NCI-H1417 (cell line): ENCODE data around the gene TMEM248.
"Not testable (repeated sequence)": the region's sequence is repeated elsewhere in the genome, so short reads cannot be mapped to it uniquely, and the experiment has no call there.

Source experiments
- DNase-seq, 3 experiments: peaks; one replicate each; lab custom pipeline; 2025; lab: John Stamatoyannopoulos, UW

Gene TMEM248, protein sequence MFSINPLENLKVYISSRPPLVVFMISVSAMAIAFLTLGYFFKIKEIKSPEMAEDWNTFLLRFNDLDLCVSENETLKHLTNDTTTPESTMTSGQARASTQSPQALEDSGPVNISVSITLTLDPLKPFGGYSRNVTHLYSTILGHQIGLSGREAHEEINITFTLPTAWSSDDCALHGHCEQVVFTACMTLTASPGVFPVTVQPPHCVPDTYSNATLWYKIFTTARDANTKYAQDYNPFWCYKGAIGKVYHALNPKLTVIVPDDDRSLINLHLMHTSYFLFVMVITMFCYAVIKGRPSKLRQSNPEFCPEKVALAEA

DNA sequence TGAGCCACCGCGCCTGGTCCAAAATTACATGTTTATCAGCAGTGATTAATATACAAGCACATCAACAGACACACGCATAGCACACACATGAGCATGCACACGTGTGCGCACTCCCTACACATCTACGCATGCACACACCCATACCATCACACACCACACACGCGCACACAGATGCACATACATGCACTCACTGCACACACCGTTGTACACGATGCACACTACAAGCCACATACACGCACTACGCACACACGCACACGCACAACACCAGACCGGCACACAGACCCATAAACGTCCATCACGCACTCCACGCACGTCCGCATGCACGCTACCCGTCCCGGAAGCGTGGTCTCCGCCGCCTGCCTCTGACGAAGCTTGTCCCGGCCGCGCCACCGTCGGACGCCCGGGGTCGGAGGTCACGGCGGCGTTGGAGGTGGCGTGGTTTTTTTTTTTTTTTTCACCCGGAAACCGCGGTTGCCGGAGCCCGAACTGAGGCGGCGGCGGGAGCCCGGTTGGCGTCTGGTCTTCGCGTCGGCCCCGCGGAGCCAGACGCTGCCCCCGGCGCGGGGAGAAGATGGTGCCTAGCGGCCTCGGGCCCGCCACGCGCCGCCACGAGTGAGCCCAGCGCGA is at the start of gene TMEM248:
TMEM248 (plus strand) TSS at position 457 of the 627 bp plus-strand sequence. CDS start 20,641 bp downstream, outside the sequence.
- peak; percentile 89 to 94 (median 92) for DNase-seq

DNA sequence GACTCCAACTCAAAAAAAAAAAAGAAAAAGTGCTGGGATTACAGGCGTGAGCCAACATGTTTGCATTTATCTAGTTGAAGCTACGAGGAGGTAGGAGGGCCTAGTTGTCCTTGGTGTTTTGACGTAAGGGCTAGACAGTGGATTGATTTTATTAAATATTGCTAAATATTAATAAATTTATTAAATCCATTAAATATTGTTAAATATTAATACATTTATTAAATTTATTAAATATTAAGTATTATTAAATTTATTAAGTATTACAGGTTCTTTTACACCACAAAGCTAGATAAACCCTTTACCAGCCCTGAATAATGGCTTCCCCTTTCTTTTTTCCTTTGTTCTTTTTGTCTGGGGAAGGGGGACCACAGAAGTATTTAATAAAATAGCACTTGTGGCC is 47.5 kb upstream of the TMEM248 start:
- no peak for DNase-seq

DNA sequence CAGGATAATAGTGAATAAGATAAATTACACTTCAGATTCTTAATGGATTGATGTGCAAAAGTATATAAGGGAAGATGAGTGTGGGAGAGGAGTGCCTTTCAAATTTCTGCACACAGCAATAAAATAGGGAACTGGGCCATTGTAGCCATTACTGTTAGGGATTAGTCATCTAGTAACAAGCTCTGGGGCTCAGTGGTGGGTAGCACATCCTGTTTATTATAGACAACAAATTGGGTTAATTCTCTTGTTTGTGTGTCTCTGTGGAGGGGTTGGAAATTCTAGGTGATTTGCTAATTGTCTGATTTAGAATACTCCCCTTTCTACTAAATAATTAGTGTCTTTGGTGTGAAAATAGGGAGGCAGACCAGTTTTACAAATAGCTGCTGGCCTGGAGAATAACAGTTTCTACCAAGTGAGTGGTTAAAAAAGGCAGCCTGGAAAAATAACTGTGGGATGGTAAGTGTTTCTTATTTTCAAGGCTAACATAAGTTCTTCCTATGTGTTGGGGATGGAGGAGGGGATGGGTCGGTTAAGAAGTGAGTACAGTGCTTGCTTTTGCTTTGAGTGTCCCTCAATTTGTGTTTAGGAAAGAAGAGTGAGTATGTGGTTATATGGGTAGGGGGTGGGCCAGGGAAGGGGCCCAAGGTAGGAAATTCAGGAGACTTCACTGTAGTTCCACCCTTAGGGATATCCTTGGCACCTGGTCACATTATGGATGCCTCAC is 43.3 kb upstream of the TMEM248 start:
- DNase-seq = no peak

DNA sequence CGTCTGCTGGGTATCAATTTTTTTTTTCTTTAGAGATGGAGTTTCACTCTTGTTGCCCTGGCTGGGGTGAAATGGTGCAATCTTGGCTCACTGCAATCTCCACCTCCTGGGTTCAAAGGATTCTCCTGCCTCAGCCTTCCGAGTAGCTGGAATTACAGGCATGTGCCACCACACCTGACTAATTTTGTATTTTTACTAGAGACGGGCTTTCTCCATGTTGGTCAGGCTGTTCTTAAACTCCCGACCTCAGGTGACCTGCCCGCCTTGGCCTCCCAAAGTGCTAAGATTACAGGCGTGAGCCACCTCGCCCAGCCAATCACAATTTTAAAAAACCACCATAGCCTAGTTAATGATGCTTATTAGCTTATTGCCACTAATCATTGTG is 42.7 kb upstream of the TMEM248 start:
- DNase-seq = not testable (repeated sequence)

DNA sequence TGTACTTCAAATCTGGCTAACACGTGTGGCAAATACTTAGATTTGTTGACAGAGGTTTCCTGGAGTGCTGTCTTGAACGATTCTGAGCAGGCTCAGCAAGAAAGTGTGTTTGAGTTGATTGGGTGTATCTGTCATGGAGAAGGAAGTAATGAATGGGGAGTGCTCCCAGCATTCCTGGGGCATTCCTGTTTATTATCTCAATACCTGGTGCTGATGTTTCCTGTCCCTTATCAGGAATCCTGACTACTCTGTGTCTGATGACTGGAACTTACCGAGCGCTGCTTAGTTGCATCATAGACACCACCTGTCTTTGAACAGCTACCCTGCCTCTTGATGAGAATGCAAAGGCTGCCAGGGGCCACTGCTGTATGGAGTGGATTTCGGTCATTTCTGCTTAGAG is 41.0 kb upstream of the TMEM248 start:
- DNase-seq = peak in 1 of 3 experiments; percentile 60

DNA sequence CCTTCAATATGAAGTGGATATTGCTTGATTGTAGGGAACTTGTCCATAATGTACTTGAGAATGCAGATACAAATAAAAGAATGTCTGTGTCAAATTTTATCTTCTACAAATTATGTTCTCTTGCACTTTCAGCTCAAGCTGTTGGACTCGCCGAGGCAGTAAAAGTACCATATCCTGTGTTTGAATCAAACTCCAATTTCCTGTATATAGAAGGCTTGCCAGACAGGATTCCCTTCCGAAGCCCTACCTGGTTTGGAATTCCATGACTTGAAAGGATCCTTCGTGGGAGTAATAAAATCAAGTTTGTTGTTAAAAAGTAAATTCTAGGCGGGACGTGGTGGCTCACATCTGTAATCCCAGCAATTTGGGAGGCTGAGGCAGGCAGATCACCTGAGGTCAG is 40.4 kb upstream of the TMEM248 start:
- DNase-seq = not testable (repeated sequence)

DNA sequence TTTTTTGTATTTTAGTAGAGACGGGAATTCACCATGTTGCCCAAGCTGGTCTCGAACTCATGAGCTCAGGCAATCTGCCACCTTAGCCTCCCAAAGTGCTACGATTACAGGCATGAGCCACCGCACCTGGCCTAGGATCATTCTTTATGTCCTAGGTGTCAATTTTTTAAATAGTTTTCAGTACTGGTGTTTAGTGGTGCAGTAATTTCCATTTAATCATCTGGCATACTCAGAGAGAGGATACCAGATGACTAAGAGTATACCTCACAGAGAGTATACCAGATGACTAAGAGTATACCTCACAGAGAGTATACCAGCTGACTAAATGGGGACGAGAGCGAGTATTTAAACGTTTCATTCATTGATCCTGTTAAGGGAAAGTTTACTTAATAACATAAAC is 37.3 kb upstream of the TMEM248 start:
- no peak for DNase-seq

DNA sequence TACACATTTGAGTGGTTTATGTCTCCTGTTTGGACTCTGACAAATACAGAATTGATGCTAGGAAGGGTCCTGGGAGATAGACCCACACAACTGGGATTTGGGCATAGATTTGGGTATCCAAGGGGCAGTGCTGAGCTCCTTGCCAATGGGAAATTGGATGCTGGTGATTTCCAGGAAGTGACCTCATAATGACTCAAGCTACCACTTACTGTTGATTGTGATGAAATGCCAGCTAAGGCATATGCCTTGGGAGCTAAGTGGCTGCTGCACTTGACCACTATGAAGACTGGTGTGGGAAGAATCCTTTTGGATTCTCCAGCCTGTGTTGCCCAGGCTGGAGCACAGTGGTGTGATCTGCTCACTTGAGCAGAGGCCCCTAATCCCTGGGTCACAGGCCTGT is 36.5 kb upstream of the TMEM248 start:
- not testable (repeated sequence) for DNase-seq

DNA sequence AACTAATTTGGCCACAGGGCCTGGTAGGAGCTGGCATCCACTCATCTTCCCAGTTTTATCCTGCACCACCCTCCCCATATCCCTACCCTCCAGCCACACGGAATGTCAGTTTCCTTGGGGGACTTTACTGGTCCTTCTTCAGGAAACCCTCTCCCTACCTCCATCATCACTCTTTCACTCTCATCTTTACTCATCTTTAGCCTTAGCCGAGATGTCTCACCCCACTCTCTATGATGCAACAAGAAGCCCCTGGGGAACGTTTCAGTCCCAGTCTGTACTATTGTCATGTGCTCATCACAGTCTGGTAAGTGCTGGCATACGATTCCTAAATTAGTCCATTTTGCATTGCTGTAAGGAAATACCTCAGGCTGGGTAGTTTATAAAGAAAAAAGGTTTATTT is 34.9 kb upstream of the TMEM248 start:
- DNase-seq = no peak

DNA sequence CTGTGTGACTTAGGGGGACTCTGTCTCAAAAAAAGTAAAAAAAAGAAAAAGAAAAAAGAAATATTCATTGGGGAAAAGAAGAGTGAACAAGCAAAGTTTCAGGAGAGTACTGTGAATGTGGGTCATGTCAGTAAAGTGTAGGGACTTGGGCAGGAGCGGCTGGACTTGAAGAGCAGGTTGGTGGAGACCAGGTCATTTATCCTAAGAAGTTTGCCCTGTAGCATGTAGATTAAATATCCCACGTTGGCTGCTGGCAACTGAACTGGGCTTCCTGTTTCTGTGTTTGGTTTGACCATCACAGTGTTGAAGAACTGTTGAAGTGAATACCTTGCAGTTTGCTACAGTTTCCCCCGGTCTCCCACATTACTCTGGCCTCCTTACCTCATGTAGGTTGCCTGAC is 32.8 kb upstream of the TMEM248 start:
- not testable (repeated sequence) for DNase-seq

DNA sequence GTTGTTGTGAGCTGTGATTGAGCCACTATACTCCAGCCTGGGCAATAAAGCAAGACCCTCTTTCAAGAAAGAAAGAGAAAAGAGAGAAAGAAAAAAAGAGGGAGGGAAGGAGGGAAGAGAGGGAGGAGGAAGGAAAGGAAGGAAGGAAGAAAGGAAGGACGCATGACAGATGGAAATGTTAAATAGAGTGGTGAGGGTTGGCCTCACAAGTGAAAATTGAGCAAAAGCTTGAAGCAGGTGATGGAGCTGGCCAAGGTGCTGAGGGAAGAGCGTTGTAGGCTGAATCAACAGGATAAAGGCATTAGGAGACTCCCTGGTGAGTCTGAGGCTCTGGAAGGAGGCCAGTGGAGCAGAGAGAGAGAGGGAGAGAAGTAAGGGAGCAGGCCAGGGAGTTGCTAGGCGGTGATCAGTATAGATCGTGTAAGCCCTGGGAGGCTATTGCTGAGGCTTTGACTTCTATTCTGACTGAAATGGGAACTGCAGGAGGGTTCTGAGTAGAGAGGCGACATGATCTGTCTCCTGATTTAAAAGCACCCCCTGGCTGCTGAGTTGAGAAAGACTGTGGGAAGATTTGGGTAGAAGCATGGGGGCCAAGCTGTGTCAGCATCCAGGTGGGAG is 26.5 kb upstream of the TMEM248 start:
- peak in 1 of 3 experiments; percentile 19 for DNase-seq

DNA sequence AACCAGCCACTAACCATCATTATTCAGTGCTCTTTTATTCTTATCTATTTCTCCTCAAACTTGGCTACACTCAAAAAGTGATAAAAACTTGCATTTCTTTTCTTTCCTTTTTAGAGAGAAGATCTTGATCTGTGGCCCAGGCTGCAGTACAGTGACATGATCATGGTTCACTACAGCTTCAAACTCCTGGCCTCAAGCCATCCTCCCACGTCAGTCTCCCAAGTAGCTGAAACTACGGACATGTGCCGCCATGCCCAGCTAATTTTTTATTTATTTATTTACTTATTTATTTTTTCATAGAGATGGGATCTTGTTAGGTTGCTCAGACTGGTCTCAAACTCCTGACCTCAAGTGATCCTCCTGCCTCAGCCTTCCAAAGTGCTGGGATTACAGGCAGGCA is 24.6 kb upstream of the TMEM248 start:
- DNase-seq = no peak

DNA sequence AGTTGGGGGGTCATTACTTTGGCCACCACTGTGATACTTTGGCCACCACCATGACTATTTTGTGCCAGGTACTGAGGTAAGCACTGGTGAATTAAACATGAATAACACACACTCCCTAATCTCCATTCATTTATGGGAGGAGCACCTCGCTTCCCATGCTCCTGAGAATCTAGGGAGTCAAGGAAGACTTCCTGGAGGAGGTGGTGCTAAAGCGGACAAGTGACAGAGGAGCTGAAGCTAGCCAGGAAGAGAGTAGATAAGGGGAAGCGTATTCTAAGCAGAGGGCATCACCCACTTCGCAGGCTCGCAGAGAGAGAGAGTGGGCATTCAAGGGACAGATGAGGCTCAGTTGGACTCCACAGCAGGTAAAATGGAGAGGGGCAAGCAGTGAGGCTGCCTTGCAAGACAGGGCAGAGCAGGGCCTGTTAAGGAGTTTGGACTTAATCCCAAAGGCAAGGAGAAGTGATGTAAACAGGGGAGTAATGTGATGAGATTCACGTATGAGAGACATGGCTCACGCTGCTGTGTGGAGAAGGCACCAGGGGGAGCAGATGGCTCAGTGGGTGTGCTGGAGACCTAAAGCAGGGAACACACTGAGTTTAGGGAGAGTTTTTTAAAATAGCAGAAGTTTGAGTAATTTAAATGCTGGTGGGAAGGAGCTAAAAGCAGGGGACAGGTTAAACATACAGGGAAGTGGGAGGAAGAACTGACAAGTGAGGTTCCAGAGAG is 21.3 kb upstream of the TMEM248 start:
- no peak for DNase-seq

DNA sequence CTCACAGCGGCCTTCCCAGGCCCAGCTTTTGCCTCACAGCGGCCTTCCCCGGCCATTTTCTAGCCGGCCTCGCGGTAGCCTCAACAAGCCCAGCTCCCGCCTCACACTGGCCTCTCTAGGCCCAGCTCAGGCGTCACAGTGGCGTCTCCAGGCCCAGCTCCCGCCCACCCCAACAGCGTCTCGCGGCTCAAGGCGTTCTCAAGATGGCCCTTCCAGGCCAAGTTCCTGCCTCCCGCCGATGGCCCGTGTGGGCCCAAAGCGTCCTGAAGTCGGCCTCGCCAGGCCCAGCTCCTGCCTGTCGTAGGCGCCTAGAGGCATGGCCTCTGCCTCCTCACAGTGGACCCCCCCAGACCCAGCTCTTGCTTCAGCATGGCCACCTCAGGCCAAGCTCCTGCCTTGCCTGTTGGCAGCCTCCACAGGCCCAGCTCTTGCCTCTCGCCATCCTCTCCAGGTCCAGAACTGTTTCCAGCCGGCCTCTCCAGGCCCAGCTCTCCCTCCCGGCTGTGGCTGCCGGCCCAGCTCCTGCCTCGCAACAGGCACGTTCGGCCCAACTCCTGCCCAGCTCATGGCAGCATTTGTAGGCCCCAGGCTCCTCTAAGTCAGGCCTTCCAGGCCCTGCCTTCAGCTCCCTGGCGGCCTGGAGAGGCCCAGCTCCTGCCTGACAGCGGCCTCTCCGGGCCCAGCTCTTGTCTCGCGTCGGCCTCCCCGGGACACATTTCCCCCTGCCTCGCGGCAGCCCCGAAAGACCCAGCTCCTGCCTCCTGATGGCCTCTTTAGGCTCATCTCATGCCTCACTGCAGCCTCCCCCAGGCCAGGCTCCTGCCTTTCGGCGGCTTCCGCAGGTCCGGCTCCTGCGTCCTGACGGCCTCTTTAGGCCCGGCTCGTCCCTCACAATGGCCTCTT is 18.8 kb upstream of the TMEM248 start:
- DNase-seq = no peak

DNA sequence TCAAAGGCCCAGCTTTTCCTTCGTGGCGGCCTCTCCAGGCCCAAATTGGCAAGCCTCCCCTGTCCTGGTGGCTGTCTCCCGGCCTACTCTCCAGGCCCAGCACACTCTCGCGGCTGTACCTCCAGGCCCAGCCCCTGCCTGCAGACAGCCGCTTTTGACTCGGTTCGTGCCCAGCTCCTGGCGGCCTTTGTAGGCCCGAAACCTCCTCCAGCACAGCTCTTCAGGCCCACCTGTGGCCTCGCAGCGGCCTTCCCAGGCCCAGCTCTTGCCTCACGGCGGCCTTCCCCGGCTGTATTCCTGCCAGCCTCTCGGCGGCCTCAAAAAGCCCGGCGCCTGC is 18.2 kb upstream of the TMEM248 start:
- no peak for DNase-seq

DNA sequence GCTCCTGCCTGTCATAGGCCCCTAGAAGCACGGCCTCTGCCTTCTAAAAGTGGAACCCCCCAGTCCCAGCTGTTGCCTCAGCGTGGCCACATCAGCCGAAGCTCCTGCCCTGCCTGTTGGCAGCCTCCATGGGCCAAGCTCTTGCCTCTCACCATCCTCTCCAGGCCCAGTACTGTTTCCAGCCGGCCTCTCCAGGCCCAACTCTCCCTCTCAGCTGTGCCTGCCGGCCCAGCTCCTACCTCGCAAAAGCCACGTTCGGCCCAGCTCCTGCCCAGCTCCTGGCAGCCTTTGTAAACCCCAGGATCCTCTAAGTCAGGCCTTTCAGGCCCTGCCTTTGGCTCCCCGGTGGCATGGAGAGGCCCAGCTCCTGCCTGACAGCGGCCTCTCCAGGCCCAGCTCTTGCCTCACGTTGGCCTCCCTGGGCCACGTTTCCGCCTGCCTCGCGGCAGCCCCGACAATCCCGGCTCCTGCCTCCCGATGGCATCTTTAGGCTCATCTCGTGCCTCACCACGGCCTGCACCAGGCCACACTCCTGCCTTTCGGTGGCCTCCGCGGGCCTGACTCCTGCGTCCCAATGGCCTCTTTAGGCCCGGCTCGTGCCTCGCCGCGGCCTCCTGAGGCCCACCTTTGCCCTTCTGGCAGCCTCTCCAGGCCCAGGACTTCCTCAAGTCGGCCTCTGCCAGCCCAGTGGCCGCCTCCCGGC is 17.5 kb upstream of the TMEM248 start:
- DNase-seq = no peak

DNA sequence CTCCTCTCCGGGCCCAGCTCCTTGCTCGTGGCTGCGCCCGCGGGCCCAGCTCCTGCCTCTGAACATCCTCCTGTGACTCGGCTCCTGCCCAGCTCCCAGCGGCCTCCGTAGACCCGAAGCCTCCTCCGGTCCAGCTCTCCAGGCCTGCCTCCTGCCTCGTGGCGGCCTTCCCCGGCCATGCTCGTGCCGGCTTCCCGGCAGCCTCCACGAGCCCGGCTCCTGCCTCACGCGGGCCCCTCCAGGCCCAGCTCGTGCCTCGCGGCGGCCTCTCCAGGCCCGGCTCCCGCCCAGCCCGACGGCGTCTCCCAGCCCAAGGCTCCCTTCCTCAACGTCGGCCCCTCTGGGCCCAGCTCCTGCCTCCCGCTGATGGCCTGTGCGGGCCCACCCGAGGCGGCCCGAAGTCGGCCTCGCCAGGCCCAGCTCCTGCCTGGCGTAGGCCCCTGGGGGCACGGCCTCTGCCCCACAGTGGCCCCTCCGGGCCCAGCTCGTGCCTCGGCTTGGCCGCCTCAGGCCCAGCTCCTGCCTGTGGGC is 16.9 kb upstream of the TMEM248 start:
- DNase-seq = no peak

DNA sequence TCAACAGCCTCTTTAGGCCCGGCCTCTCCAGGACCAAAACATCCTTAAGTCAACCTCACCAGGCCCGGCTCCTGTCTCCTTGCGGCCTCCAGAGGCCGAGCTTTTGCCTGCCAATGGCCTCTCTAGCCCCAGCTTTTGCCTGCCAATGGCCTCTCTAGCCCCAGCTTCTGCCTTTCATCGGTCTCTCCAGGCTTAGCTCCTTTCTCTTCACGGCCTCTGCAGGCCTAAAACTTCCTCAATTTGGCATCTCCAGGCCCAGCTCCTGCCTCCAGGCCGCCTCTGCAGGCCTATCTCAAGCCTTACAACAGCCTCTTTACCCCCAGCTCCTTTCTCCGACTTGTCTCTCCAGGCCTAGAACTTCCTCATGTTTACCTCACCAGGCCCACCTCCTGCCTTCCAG is 15.7 kb upstream of the TMEM248 start:
- DNase-seq = no peak

DNA sequence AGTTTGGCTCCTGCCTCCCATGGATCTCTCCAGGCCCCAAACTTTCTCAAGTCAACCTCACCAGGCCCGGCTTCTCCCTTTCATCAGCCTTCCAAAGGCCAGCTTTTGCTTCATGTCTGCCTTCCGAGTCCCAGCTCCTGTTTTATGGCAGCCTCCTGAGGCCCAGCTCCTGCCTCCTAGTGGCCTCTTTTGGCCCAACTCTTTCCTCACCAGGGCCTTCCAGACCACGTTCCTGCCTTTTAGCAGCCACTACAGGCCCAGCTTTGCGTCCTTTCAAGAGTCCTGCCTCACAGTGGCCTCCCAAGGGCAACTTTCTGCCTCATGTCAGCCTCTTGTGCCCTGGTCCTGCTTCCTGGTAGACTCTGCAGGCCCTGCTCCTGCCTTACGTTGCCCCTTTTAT is 15.3 kb upstream of the TMEM248 start:
- DNase-seq = no peak

DNA sequence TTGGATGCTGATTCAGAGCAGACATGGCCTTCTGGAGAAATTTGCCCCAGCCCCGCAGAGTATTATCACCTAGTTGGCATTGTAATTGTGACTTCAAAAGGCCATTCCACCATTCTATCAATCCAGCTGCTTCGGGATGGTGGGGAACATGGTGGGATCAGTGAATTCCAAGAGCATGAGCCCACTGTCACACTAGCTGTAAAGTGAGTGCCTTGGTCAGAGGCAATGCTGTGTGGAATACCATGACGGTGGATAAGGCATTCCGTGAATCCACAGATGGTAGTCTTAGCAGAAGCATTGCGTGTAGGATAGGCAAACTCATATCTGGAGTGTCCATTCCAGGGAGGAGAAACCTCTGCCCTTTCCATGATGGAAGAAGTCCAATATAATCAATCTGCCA is 13.3 kb upstream of the TMEM248 start:
- no peak for DNase-seq
